IMR-90 (cell line): ENCODE measurements around the gene OR52B6. TPM values are rescaled to one million over a fixed set of nuclear protein-coding genes. Genes with fewer than 3 reads are reported as not detected.

Source experiments
- ATAC-seq: fragments of 200-7000 bp; cut with Tn5 transposase; 2 replicates; pipeline ENCODE4 v1.9.1; 2020; ENCODE audit warnings: low read depth, mild to moderate bottlenecking, moderate library complexity
- BruUV-seq: library from RNA; stranded (reverse); fragments of 400-500 nt; replicated peaks from 2 replicates; lab custom pipeline; 2021; lab: Mats Ljungman, UMichigan
- CTCF ChIA-PET: fragments of 300-600 bp; formaldehyde crosslinking; extraction: SDS; loops from one replicate; lab custom pipeline; 2021; ENCODE audit warnings: antibody characterized with exemption; lab: Yijun Ruan, JAX
- POLR2A ChIA-PET: fragments of 300-600 bp; sonication (Branson Sonifier 250); formaldehyde crosslinking; loops from one replicate; lab custom pipeline; 2022; ENCODE audit warnings: antibody characterized with exemption; ENCODE audit not compliant: unreplicated experiment; lab: Charles Lee
- DNase-seq: peaks from one replicate; pipeline ENCODE4 v3.0.0; 2013
- H2AFZ ChIP-seq: replicated peaks from 2 replicates; pipeline ENCODE3; 2013; ENCODE audit warnings: low read length, mild to moderate bottlenecking; ENCODE audit not compliant: poor library complexity
- H2AK5ac ChIP-seq: 2 replicates; pipeline ENCODE4 v1.6.1; 2013; ENCODE audit warnings: low read depth, low read length, inconsistent platforms
- H2AK9ac ChIP-seq: replicated peaks from 2 replicates; pipeline ENCODE3; 2013; ENCODE audit warnings: mild to moderate bottlenecking, low read depth, low read length, moderate library complexity; ENCODE audit not compliant: poor library complexity
- H2BK120ac ChIP-seq: 2 replicates; pipeline ENCODE4 v1.6.1; 2013; ENCODE audit warnings: low read depth, low read length, inconsistent platforms
- H2BK15ac ChIP-seq: 3 replicates; pipeline ENCODE4 v1.6.1; 2013; ENCODE audit warnings: low read depth, low read length, inconsistent platforms
- H2BK20ac ChIP-seq: 2 replicates; pipeline ENCODE4 v1.6.1; 2013; ENCODE audit warnings: low read depth, mild to moderate bottlenecking, inconsistent platforms, low read length, moderate library complexity
- H2BK5ac ChIP-seq: 2 replicates; pipeline ENCODE4 v1.6.1; 2013; ENCODE audit warnings: mild to moderate bottlenecking, low read depth, low read length, inconsistent platforms; ENCODE audit not compliant: poor library complexity, severe bottlenecking
- H3K14ac ChIP-seq: replicated peaks from 2 replicates; pipeline ENCODE4 v1.6.1; 2013; ENCODE audit warnings: low read depth, low read length, inconsistent platforms
- H3K18ac ChIP-seq: 2 replicates; pipeline ENCODE4 v1.6.1; 2013; ENCODE audit warnings: low read depth, low read length, control low read depth
- H3K23ac ChIP-seq: 2 replicates; pipeline ENCODE4 v1.6.1; 2013; ENCODE audit warnings: low read depth, low read length, inconsistent platforms
- H3K27ac ChIP-seq: 2 replicates; pipeline ENCODE4 v1.5.1; 2013; ENCODE audit warnings: mild to moderate bottlenecking, control low read depth, low read length; ENCODE audit not compliant: insufficient read depth
- H3K27me3 ChIP-seq: 2 replicates; pipeline ENCODE4 v1.6.1; 2013; ENCODE audit warnings: low read length; ENCODE audit not compliant: control insufficient read depth, insufficient read depth
- H3K36me3 ChIP-seq: 2 replicates; pipeline ENCODE4 v1.6.1; 2013; ENCODE audit warnings: low read length, mixed read lengths; ENCODE audit not compliant: control insufficient read depth, insufficient read depth
- H3K4ac ChIP-seq: 2 replicates; pipeline ENCODE4 v1.6.1; 2013; ENCODE audit warnings: low read depth, low read length, inconsistent platforms
- H3K4me1 ChIP-seq: 2 replicates; pipeline ENCODE4 v1.6.1; 2013; ENCODE audit warnings: low read length, mixed read lengths; ENCODE audit not compliant: control insufficient read depth, insufficient read depth
- H3K4me2 ChIP-seq: 2 replicates; pipeline ENCODE4 v1.6.1; 2013; ENCODE audit warnings: low read depth, mild to moderate bottlenecking, control low read depth, low read length, moderate library complexity
- H3K4me3 ChIP-seq: 2 replicates; pipeline ENCODE4 v1.5.1; 2013; ENCODE audit warnings: low read depth, mild to moderate bottlenecking, control low read depth, low read length, moderate library complexity; ENCODE audit not compliant: insufficient read depth
- H3K56ac ChIP-seq: 2 replicates; pipeline ENCODE4 v1.6.1; 2013; ENCODE audit warnings: low read length, inconsistent platforms; ENCODE audit not compliant: insufficient read depth; ENCODE audit errors: extremely low read depth
- H3K79me1 ChIP-seq, 2 experiments: 2 replicates each; pipeline ENCODE4 v1.6.1; 2013; ENCODE audit warnings: low read length in 2 of 2, inconsistent platforms in 1 of 2, low read depth in 1 of 2
- H3K9ac ChIP-seq: 2 replicates; pipeline ENCODE4 v1.6.1; 2013; ENCODE audit warnings: low read depth, low read length, control low read depth
- H3K9me1 ChIP-seq: 2 replicates; pipeline ENCODE4 v1.6.1; 2013; ENCODE audit warnings: low read length, inconsistent platforms; ENCODE audit not compliant: insufficient read depth
- H3K9me3 ChIP-seq: 2 replicates; pipeline ENCODE4 v1.6.1; 2013; ENCODE audit warnings: low read length; ENCODE audit not compliant: control insufficient read depth, insufficient read depth
- H4K20me1 ChIP-seq: 2 replicates; pipeline ENCODE4 v1.6.1; 2013; ENCODE audit warnings: low read length, inconsistent platforms; ENCODE audit not compliant: insufficient read depth
- H4K5ac ChIP-seq: 2 replicates; pipeline ENCODE4 v1.6.1; 2013; ENCODE audit warnings: mild to moderate bottlenecking, low read depth, low read length, control low read depth
- H4K8ac ChIP-seq, 2 experiments: 2 replicates each; pipeline ENCODE4 v1.6.1; 2013; ENCODE audit warnings: low read depth in 2 of 2, low read length in 2 of 2, control low read depth in 1 of 2, inconsistent platforms in 1 of 2
- H4K91ac ChIP-seq: 2 replicates; pipeline ENCODE4 v1.6.1; 2013; ENCODE audit warnings: low read depth, low read length, inconsistent platforms; ENCODE audit not compliant: insufficient read depth
- CEBPB ChIP-seq: IDR thresholded peaks from 2 replicates; pipeline ENCODE4 v1.6.1; 2012; ENCODE audit warnings: low read depth, low read length, improper control_type of control experiment
- POLR2A ChIP-seq: IDR thresholded peaks from 2 replicates; pipeline ENCODE4 v1.6.1; 2012; ENCODE audit warnings: mild to moderate bottlenecking, low read depth, low read length
- WGBS, 2 experiments: methylation state at CpG; one replicate each; pipeline versions ENCODE4 v1.1.5 to v1.1.7; 2013; ENCODE audit warnings: missing lambda C conversion rate in 2 of 2; ENCODE audit not compliant: insufficient read length in 1 of 2; ENCODE audit errors: extremely low coverage in 2 of 2; 5-methylcytosine and 5-hydroxymethylcytosine counted together
- dilution Hi-C: fragments of 300-500 bp; cut with HindIII; formaldehyde crosslinking; loops from one replicate; pipeline ENCODE4 v1.14.3; 2018; ENCODE audit warnings: low sequenced_read_pairs; ENCODE audit not compliant: unreplicated experiment
- in situ Hi-C: fragments of 300-500 bp; cut with MboI; formaldehyde crosslinking; loops from 3 replicates; pipeline ENCODE4 v1.14.3; 2019; ENCODE audit warnings: low sequenced_read_pairs, inconsistent platforms, mixed read lengths
- intact Hi-C: fragments of 100-400 bp; cut with micrococcal nuclease; formaldehyde crosslinking; loops from 2 replicates; pipeline ENCODE4 v1.10.0; 2022
- polyA plus RNA-seq, 3 experiments: library from polyadenylated mRNA; depleted of rRNA; stranded (reverse); fragments of >200 nt; gene quantifications; 2 replicates each; pipeline ENCODE4 v1.2.3, GENCODE V29; 2012; ENCODE audit warnings: low replicate concordance in 1 of 3
- total RNA-seq: library from RNA; depleted of rRNA; stranded (reverse); fragments of >200 nt; gene quantifications from 2 replicates; pipeline ENCODE4 v1.2.3, GENCODE V29; 2012

OR52B6 gene
- total and polyA plus RNA-seq, 2 of the 4 experiments (the other 2 are of a cell fraction) = not detected

- H3K4me3 ChIP-seq = no peak overlapping the region
- H3K4ac ChIP-seq = no peak overlapping the region
- H3K18ac ChIP-seq = no peak overlapping the region
- no peak overlapping the region for H3K27ac ChIP-seq
- in situ Hi-C loops (no loop called here), intact Hi-C loops (no loop called here), dilution Hi-C loops (no loop called here)
- H3K9ac ChIP-seq = no peak overlapping the region
- no peak overlapping the region for H2AK9ac ChIP-seq
- WGBS, 2 experiments = 22% methylated on average over 1 of the region's 3 CpGs; no CpG with 5 or more reads in 1 of the 2 experiments
- H4K5ac ChIP-seq = no peak overlapping the region
- no peak overlapping the region for H3K23ac ChIP-seq
- no peak overlapping the region for H4K91ac ChIP-seq
- ATAC-seq = peak; percentile 70
- POLR2A ChIA-PET = no interaction called here
- no peak overlapping the region for H2AFZ ChIP-seq
- no peak overlapping the region for H2BK120ac ChIP-seq
- H3K27me3 ChIP-seq = no peaks in the 10 kb centered on the region
- TF ChIP-seq POLR2A (no peak), CEBPB (peak; percentile 49)
- no peak overlapping the region for H2BK20ac ChIP-seq
- no peaks in the 10 kb centered on the region for H3K36me3 ChIP-seq
- no peak overlapping the region for H3K4me2 ChIP-seq
- no peak overlapping the region for H4K8ac ChIP-seq
- no TSS peak for BruUV-seq
- no peak overlapping the region for H3K14ac ChIP-seq
- H3K56ac ChIP-seq = no peak overlapping the region
- H3K4me1 ChIP-seq = no peaks in the 10 kb centered on the region
- no peaks in the 10 kb centered on the region for H3K9me3 ChIP-seq
- H3K9me1 ChIP-seq = no peaks in the 10 kb centered on the region
- peak; percentile 88 for DNase-seq
- H2AK5ac ChIP-seq = no peak overlapping the region
- CTCF ChIA-PET = no interaction called here
- H2BK15ac ChIP-seq = no peak overlapping the region
- no peaks in the 10 kb centered on the region for H4K20me1 ChIP-seq
- H2BK5ac ChIP-seq = no peak overlapping the region
- H3K79me1 ChIP-seq = no peaks in the 10 kb centered on the region
Measured at GRCh38 chr11:5546457-5546856, 34.2 kb upstream of the OR52B6 start.
